ENCODE measurements around the gene BORCS5.

The BORCS5 gene

DNA sequence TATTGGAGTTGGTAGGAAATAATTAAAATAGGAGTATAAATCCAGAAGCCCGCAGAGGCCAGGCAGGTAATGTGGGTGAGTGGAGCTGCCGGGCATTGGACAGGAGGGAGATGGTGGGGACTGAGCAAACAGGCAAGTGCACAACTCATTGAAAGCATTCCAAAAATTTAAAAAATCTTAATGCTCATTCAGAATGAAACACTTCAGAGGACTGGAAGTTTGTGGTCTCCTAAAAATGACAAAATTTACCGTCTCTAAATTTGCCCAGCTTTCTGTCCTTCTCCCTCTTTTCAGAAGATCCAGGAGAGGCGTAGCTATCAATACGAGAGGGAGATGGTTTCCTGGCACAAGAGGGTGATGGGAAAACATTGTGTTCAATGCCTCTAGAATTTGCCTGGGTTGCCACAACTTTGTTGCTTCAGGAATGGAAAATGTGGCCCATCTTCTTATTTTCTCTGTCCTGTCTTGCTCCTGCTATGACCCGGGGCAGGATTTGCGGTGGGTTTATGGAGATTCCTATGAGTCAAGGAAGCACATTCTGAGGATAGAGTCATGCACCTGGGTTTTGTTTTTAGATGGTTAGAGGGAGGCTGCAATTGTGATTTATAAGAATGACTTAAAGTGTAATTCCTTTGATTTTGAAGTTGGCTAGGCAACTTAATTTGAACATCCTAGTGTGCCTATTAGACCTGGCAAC is 72.2 kb downstream of the BORCS5 start:
- H3K4me3 ChIP-seq (replicated peaks; ENCODE audit: low read depth, low read length), result no peak overlapping the region
- DNase-seq (ENCODE audit: low read depth), result no peak
- TF ChIP-seq, protein P1, sequence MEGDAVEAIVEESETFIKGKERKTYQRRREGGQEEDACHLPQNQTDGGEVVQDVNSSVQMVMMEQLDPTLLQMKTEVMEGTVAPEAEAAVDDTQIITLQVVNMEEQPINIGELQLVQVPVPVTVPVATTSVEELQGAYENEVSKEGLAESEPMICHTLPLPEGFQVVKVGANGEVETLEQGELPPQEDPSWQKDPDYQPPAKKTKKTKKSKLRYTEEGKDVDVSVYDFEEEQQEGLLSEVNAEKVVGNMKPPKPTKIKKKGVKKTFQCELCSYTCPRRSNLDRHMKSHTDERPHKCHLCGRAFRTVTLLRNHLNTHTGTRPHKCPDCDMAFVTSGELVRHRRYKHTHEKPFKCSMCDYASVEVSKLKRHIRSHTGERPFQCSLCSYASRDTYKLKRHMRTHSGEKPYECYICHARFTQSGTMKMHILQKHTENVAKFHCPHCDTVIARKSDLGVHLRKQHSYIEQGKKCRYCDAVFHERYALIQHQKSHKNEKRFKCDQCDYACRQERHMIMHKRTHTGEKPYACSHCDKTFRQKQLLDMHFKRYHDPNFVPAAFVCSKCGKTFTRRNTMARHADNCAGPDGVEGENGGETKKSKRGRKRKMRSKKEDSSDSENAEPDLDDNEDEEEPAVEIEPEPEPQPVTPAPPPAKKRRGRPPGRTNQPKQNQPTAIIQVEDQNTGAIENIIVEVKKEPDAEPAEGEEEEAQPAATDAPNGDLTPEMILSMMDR (IDR thresholded peaks at IDR 0.05; ENCODE audit: low read length, missing control alignments), result no peak

DNA sequence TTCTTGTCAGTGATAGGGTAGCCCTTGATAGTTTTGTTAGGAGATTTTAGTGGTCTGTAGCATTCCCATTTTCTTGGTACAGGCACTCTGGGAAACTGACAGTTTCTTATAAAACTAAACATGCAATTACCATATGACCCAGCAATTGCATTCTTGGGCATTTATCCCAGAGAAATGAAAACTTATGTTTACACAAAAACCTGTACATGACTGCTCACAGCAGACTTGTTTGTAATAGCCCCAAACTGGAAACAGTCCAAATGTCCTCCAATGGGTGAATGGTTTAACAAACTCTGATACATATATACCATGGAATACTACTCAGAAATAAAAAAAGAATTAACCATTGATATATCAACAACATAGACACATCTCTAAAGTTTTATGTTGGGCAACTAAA is 75.5 kb downstream of the BORCS5 start:
- H3K4me3 ChIP-seq (replicated peaks; ENCODE audit: low read depth, low read length), result no peak overlapping the region
- DNase-seq (ENCODE audit: low read depth), result peak; percentile 77
- TF ChIP-seq, protein P1 (IDR thresholded peaks at IDR 0.05; ENCODE audit: low read length, missing control alignments), result no peak

- TF ChIP-seq, protein P1 (IDR thresholded peaks at IDR 0.05; ENCODE audit: low read length, missing control alignments), result no peak
- DNase-seq (ENCODE audit: low read depth), result no peak
- no peak overlapping the region for H3K4me3 ChIP-seq (replicated peaks; ENCODE audit: low read depth, low read length)
These were observed 76.4 kb downstream of the BORCS5 start for GRCh38 chr12:12433203-12433731.

DNA sequence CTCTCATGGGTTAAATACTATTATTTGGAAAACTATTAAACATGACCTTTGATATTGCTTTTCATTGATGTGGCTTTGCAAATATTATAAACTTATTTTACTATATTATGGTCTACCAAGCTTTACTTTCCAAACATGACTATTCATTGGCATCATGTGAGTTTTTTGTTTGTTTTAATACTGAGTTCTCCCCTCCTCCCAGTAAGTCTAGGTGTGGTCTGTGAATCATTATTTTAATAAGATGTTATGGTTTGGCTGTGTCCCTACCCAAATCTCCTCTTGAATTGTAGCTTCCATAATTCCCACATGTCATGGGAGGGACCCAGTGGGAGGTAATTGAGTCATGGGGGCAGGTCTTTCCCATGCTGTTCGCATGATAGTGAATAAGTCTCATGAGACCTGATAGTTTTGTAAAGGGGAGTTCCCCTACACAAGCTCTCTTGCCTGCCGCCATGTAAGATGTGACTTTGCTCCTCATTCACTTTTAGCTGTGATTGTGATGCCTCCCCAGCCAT is 80.0 kb downstream of the BORCS5 start:
- DNase-seq (ENCODE audit: low read depth), result no peak
- TF ChIP-seq, protein P1 (IDR thresholded peaks at IDR 0.05; ENCODE audit: low read length, missing control alignments), result no peak

DNA sequence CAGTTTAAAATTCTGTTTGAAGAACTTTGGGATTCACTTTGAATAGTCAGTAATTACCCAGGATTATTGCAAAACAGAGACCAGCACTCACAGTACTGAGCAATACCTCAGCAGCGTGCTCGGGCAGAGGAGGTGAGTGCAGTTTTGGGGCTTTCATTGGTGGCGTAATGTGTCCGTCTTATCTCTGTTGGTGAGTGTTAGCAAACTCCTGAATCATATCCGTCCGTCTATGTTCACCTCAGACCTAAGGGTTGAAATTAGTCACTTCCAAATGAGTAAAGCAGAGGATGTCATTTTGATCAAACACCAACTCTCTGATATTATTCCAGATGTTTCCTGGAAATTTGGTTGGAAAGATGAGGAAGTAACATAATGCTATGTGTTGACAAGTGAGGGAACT is 82.8 kb downstream of the BORCS5 start:
- peak; percentile 95 for DNase-seq (ENCODE audit: low read depth)
- no peak overlapping the region for H3K4me3 ChIP-seq (replicated peaks; ENCODE audit: low read depth, low read length)
- TF ChIP-seq, protein P1 (IDR thresholded peaks at IDR 0.05; ENCODE audit: low read length, missing control alignments), result no peak

More for the DNA sequence above, 80.0 kb downstream of the BORCS5 start:
- H3K4me3 ChIP-seq (replicated peaks; ENCODE audit: low read depth, low read length), result no peak overlapping the region

- no peak overlapping the region for H3K4me3 ChIP-seq (replicated peaks; ENCODE audit: low read depth, low read length)
- DNase-seq (ENCODE audit: low read depth), result no peak
- TF ChIP-seq, protein P1 (IDR thresholded peaks at IDR 0.05; ENCODE audit: low read length, missing control alignments), result no peak
These were observed 84.0 kb downstream of the BORCS5 start for GRCh38 chr12:12440784-12441428.

Data from fibroblast of pulmonary artery (primary cell).